Neural progenitor cell (in vitro differentiated cells): ENCODE results near the gene GJB2. TPM values are rescaled to one million over a fixed set of nuclear protein-coding genes. Genes with fewer than 3 reads are reported as not detected.
A peak's percentile ranks its signal among the peaks of the same experiment; 100 is the strongest.

Experiments
- DNase-seq: peaks from one replicate; pipeline ENCODE4 v3.0.0-alpha.2; 2016; ENCODE audit warnings: low spot score
- H2AFZ ChIP-seq: fragments of 200-600 bp; sonication (generic); replicated peaks from 2 replicates; pipeline ENCODE4 v1.6.1; 2016; ENCODE audit warnings: antibody characterized with exemption
- H3F3A ChIP-seq: fragments of 200-600 bp; sonication (generic); 2 replicates; pipeline ENCODE4 v1.6.1; 2016; ENCODE audit warnings: antibody characterized with exemption, low read depth
- H3K27ac ChIP-seq: fragments of 200-600 bp; sonication (generic); 2 replicates; pipeline ENCODE4 v1.5.1; 2016; ENCODE audit warnings: mild to moderate bottlenecking
- H3K27me3 ChIP-seq: fragments of 200-600 bp; sonication (generic); 2 replicates; pipeline ENCODE4 v1.6.1; 2016; ENCODE audit warnings: mild to moderate bottlenecking, moderate library complexity
- H3K36me3 ChIP-seq: fragments of 200-600 bp; sonication (generic); 2 replicates; pipeline ENCODE4 v1.5.1; 2016
- H3K4me1 ChIP-seq: fragments of 200-600 bp; sonication (generic); 2 replicates; pipeline ENCODE4 v1.6.1; 2016; ENCODE audit warnings: mixed run types
- H3K4me2 ChIP-seq: fragments of 200-600 bp; sonication (generic); 2 replicates; pipeline ENCODE4 v1.6.1; 2016
- H3K4me3 ChIP-seq: fragments of 200-600 bp; sonication (generic); 2 replicates; pipeline ENCODE4 v1.5.1; 2016
- H3K79me2 ChIP-seq: fragments of 200-600 bp; sonication (generic); 2 replicates; pipeline ENCODE4 v1.6.1; 2016; ENCODE audit warnings: low read depth
- H3K9ac ChIP-seq: fragments of 200-600 bp; sonication (generic); 2 replicates; pipeline ENCODE4 v1.6.1; 2016
- H3K9me3 ChIP-seq: fragments of 200-600 bp; sonication (generic); 2 replicates; pipeline ENCODE4 v1.5.1; 2016; ENCODE audit warnings: low read depth
- H4K20me1 ChIP-seq: fragments of 200-600 bp; sonication (generic); 2 replicates; pipeline ENCODE4 v1.6.1; 2016; ENCODE audit warnings: low read depth
- H3K27ac Mint-ChIP-seq: 3 replicates; pipeline ENCODE4 v1.8.0; 2021; ENCODE audit warnings: mixed read lengths
- H3K27me3 Mint-ChIP-seq: 2 replicates; pipeline ENCODE4 v1.8.0; 2022; ENCODE audit warnings: low read depth, mild to moderate bottlenecking, inconsistent platforms, moderate library complexity, mixed read lengths; ENCODE audit not compliant: insufficient read depth
- H3K36me3 Mint-ChIP-seq: 3 replicates; pipeline ENCODE4 v1.8.0; 2021; ENCODE audit warnings: mixed read lengths
- H3K4me1 Mint-ChIP-seq: 3 replicates; pipeline ENCODE4 v1.8.0; 2021; ENCODE audit warnings: mixed read lengths
- H3K4me3 Mint-ChIP-seq: 3 replicates; pipeline ENCODE4 v1.8.0; 2021; ENCODE audit warnings: mild to moderate bottlenecking, moderate library complexity, mixed read lengths
- H3K9me3 Mint-ChIP-seq: 3 replicates; pipeline ENCODE4 v1.8.0; 2020; ENCODE audit warnings: mixed read lengths
- CTCF ChIP-seq: fragments of 200-600 bp; sonication (generic); IDR thresholded peaks from 2 replicates; pipeline ENCODE4 v1.5.1; 2017; ENCODE audit warnings: antibody characterized with exemption, mild to moderate bottlenecking
- EZH2 ChIP-seq: fragments of 200-600 bp; sonication (generic); IDR thresholded peaks from 2 replicates; pipeline ENCODE4 v1.6.1; 2017; ENCODE audit warnings: antibody characterized with exemption, mild to moderate bottlenecking, moderate library complexity
- EZH2phosphoT487 ChIP-seq: fragments of 200-600 bp; sonication (generic); IDR thresholded peaks from 2 replicates; pipeline ENCODE4 v1.6.1; 2017; ENCODE audit warnings: antibody characterized with exemption
- total RNA-seq: library from RNA; depleted of rRNA; stranded (reverse); fragments of >200 nt; gene quantifications from 2 replicates; pipeline ENCODE4 v1.2.3, GENCODE V29; 2015; ENCODE audit warnings: low replicate concordance

Gene GJB2
- not detected in 2 replicates for total RNA-seq

GRCh38 chr13:20192836-20193161 is at the start of gene GJB2:
Gene GJB2, minus strand, starts transcription at chr13:20192938. Its CDS starts 3,357 bp downstream, at chr13:20189581.
- Histone ChIP-seq H3K4me1 (peaks cover 22% of the 10 kb centered on the region), H3K79me2 (no peaks in the 10 kb centered on the region), H3K4me3 (peak within 1 kb of the TSS; percentile 74), H3K27ac (no peak within 1 kb of the TSS), H3K4me2 (peak within 1 kb of the TSS; percentile 98), H3K27me3 (peaks cover 98% of the 10 kb centered on the region), H2AFZ (peak within 1 kb of the TSS; percentile 72), H3K36me3 (no peaks in the 10 kb centered on the region), H3F3A (peaks cover 8% of the 10 kb centered on the region), H3K9ac (no peak within 1 kb of the TSS), H3K9me3 (no peaks in the 10 kb centered on the region), H4K20me1 (peaks cover 14% of the 10 kb centered on the region)
- Mint-ChIP-seq H3K36me3 (no peaks in the 10 kb centered on the region), H3K4me3 (peak within 1 kb of the TSS; percentile 82), H3K27me3 (peaks cover 54% of the 10 kb centered on the region), H3K27ac (no peak within 1 kb of the TSS), H3K9me3 (peaks cover 5% of the 10 kb centered on the region), H3K4me1 (peaks cover 17% of the 10 kb centered on the region)
- TF ChIP-seq CTCF: no peak
- TF ChIP-seq EZH2phosphoT487: peak; percentile 65
- peak; percentile 68 for TF ChIP-seq EZH2
- peak; percentile 49 for DNase-seq

DNA sequence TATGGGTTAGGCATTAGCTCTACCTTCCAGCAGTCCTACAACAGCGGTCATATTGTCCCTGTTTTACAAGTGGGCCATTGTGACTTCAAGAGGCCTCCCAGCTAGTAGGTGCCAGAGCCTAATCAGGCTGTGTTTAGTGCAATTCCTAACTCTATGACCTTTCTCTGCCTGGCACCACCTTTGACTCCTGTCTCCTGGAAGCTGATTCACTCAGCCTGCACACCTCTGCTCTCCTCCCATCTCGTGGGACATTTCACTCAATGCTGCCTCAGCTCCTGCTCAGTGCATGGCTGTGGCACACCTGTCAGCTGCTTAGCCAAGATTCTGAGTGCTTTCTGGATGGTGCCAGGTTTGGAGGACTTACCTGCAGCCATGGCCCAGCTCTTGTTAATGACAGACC is 48.9 kb upstream of the GJB2 start:
- Histone ChIP-seq H4K20me1 (no peaks in the 10 kb centered on the region), H3K4me2 (no peak overlapping the region), H3K27me3 (no peaks in the 10 kb centered on the region), H3K27ac (no peak overlapping the region), H3K4me1 (no peaks in the 10 kb centered on the region), H3K4me3 (no peak overlapping the region), H3K79me2 (no peaks in the 10 kb centered on the region), H3K36me3 (no peaks in the 10 kb centered on the region), H3K9ac (no peak overlapping the region), H3F3A (no peaks in the 10 kb centered on the region), H3K9me3 (no peaks in the 10 kb centered on the region), H2AFZ (no peak overlapping the region)
- H3K4me1 Mint-ChIP-seq: no peaks in the 10 kb centered on the region
- TF ChIP-seq EZH2phosphoT487: no peak
- no peak for TF ChIP-seq EZH2
- TF ChIP-seq CTCF: no peak
- DNase-seq: no peak
- peaks cover 7% of the 10 kb centered on the region for H3K9me3 Mint-ChIP-seq
- no peak overlapping the region for H3K4me3 Mint-ChIP-seq
- no peaks in the 10 kb centered on the region for H3K36me3 Mint-ChIP-seq
- no peaks in the 10 kb centered on the region for H3K27me3 Mint-ChIP-seq
- no peak overlapping the region for H3K27ac Mint-ChIP-seq

GRCh38 chr13:20239748-20240147 is 47.0 kb upstream of the GJB2 start:
- no peak overlapping the region for H3K9ac ChIP-seq
- no peak overlapping the region for H3K27ac ChIP-seq
- no peaks in the 10 kb centered on the region for H3K79me2 ChIP-seq
- H3K4me1 ChIP-seq: no peaks in the 10 kb centered on the region
- H2AFZ ChIP-seq: no peak overlapping the region
- H3K27me3 ChIP-seq: peaks cover 14% of the 10 kb centered on the region
- H3K36me3 ChIP-seq: no peaks in the 10 kb centered on the region
- Mint-ChIP-seq H3K27ac (no peak overlapping the region), H3K9me3 (peaks cover 9% of the 10 kb centered on the region), H3K4me1 (no peaks in the 10 kb centered on the region), H3K4me3 (no peak overlapping the region), H3K27me3 (peaks cover 10% of the 10 kb centered on the region), H3K36me3 (no peaks in the 10 kb centered on the region)
- H4K20me1 ChIP-seq: no peaks in the 10 kb centered on the region
- no peak overlapping the region for H3K4me3 ChIP-seq
- H3K4me2 ChIP-seq: no peak overlapping the region
- H3F3A ChIP-seq: no peaks in the 10 kb centered on the region
- TF ChIP-seq EZH2 (no peak), EZH2phosphoT487 (no peak), CTCF (no peak)
- no peaks in the 10 kb centered on the region for H3K9me3 ChIP-seq
- no peak for DNase-seq
